Adrenal gland (tissue), 5 donors: Measurements from ENCODE around the gene AGMAT.

ENCODE experiments used
- CTCF ChIP-seq, 6 experiments: fragments of 450-650 bp in 4 of 6; fragments of 200-600 bp in 2 of 6; sonication (generic) in 1 of 6; IDR thresholded peaks; 1 replicate in 5 of 6; 2 replicates in 1 of 6; pipeline versions ENCODE4 v1.5.1 to v1.8.0; 2016 to 2021; ENCODE audit warnings: antibody characterized with exemption in 6 of 6, mild to moderate bottlenecking in 2 of 6, moderate library complexity in 1 of 6
- POLR2A ChIP-seq, 2 donors: fragments of 450-650 bp; IDR thresholded peaks; one replicate each; pipeline ENCODE4 v1.6.1; 2017; ENCODE audit warnings: antibody characterized with exemption in 2 of 2, mild to moderate bottlenecking in 2 of 2, moderate library complexity in 1 of 2
- donor health status: DM: no; HTN: no; CAD: no.

- TF ChIP-seq POLR2A (IDR thresholded peaks at IDR 0.05) (no peak), CTCF (IDR thresholded peaks at IDR 0.05) (no peak)
Observed at GRCh38 chr1:15626269-15626950, 41.6 kb upstream of the AGMAT start.
